OCI-M1 (cell line): Measurements from ENCODE around the gene IP6K3.

Source experiments
- DNase-seq: peaks from one replicate; lab custom pipeline; 2025; lab: John Stamatoyannopoulos, UW

IP6K3 gene

GRCh38 chr6:33777398-33778388 is 31.0 kb upstream of the IP6K3 start:
- no peak for DNase-seq

- no peak for DNase-seq
Observed at GRCh38 chr6:33776764-33777163, 30.1 kb upstream of the IP6K3 start.

DNA sequence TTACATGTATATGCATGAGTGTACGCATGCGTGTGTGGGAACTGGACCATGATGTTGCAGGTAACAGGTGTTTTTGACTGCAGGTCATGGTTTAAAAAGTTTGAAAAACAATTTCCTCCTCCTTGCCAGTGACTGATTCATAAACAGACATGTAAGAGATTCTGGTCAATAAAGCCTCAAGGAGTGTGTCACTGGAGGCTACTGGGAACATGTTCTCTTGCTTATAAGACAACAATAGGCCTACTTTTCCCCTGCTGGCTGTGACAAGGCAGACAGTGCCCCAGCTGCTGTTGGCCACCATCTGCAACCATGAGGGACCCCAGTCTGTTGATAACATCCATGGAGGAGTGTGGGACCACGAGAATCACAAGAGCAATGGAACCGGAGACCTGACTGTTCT is 29.5 kb upstream of the IP6K3 start:
- DNase-seq = no peak

GRCh38 chr6:33774774-33775173 is 28.1 kb upstream of the IP6K3 start:
- no peak for DNase-seq

- DNase-seq = no peak
Observed at GRCh38 chr6:33772902-33773472, 26.3 kb upstream of the IP6K3 start.

DNA sequence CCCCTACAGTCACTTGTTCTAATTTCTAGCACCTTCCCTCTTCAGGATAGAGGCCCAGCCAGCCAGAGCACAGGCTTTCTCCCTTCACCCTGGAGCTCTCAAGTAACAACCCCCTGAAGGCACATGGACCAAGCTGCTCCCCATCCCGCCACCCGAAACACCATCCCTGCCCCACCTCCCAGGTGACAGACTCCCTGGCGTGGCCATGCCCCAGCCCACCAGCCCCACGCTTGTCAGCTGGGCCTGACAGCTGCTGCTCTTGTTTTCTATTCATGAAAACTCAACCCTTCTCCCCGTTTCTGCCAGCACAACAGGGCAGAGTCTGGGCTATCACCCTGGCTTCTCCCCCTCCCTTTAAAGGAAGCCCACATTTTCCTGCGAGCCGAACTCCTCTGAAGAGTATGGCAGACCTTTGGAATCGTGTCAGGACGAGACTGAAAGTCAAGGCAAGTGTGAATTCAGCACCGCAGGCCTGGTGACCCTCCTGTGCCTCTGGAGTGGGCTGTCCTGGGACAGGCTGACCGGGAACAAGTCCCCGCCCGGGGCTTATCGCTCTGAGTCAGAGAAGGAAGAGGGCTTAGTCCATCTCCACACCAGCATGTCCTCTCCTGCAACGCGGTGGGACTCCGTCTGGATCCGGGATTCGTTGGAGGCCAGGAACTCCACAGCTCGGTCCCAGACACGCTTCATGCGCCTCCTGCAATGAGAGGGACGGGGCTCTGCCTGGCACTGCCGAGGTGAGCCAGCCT is 25.6 kb upstream of the IP6K3 start:
- DNase-seq = no peak

DNA sequence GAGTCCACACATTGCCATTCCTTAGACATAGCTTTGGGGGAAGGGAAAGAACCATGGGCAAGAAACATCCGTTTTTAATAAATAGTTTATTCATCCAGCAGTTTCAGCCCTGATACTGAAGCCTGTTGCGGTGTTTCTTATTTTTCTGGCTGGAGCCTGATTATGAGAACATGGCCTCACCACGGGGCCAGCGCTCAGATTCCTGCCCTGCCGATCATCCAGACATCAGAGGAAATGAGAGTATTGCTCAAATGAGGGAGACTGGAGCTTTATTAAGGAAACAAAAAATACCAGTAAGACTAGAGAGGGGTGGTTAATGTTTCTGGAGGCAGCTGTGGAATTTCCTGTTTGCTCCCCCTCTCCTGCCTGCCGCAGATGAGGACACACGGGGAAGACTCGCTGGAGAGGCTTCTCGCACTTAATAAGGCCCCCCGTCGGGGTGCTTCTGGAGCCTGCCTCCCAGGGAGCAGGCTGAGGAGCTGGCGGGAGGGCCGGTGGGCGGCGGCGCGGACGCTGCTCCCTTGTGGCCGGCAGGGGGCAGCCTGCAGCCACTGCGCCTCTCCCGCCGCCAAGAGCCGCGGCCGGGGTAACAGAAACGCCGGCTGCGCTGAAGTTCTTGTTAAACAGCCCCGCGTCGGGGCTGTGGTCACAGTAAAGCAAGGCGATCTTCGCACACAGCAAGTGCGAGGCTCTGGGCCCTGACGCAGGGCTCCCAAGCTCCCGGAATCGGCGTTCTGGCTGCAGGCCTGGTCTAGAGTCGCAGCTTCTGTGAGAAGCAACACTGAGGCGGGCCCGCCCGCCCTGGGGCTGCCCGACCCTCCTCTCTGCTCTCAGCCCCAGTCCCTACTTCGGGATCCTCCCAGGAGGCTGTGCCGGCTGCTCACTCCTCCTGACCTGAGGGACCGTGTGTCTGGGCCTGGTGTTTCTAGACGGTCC is 24.7 kb upstream of the IP6K3 start:
- DNase-seq = peak; percentile 75

GRCh38 chr6:33770833-33771145 is 24.1 kb upstream of the IP6K3 start:
- no peak for DNase-seq

- no peak for DNase-seq
Observed at GRCh38 chr6:33770124-33770832, 23.6 kb upstream of the IP6K3 start.

GRCh38 chr6:33769248-33769821 is 22.6 kb upstream of the IP6K3 start:
- DNase-seq = no peak

- DNase-seq = peak; percentile 87
Observed at GRCh38 chr6:33768644-33769120, 22.0 kb upstream of the IP6K3 start.

- DNase-seq = no peak
Observed at GRCh38 chr6:33766921-33767907, 20.5 kb upstream of the IP6K3 start.

- DNase-seq = no peak
Observed at GRCh38 chr6:33765368-33765767, 18.7 kb upstream of the IP6K3 start.

DNA sequence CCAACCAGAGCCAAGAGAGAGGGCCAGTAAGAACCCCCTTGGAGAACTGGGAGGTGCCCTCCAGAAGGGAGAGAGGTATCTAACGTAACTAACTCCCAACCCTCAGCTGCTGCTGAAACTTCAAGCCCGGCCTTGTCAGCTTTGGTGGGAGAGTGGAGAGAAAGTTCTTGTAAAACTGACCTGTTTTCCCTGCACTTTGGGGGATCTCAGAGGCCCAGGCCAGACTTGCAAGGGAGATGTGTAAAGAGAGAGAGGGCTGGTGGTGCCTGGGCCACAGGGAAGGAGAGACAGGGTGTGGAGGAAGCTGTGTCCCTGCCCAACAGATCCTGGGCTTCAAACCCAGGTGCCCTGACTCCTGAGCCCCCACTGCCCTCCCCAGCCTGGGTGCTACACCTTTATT is 17.3 kb upstream of the IP6K3 start:
- no peak for DNase-seq

DNA sequence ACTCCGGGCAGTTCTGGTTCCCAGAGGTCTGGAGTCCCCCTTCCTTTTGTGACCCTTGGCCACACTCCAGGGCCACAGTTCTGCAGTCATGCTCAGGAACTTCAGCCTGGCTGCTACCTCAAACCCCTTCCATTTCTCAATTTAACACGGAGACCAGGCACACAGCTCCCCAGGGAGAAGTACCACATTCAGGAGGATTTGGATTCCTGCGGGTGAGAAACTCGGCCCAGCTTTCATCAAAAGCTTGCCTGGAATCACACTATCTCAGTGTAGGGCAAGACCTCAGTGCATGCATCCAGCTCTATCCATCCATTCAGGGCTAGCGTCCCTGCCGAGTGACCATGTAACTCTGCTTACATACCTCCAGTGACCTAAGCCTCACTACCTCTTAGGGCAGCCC is 16.8 kb upstream of the IP6K3 start:
- DNase-seq = no peak

- DNase-seq = no peak
Observed at GRCh38 chr6:33762713-33763112, 16.0 kb upstream of the IP6K3 start.

GRCh38 chr6:33761922-33762629 is 15.4 kb upstream of the IP6K3 start:
- peak; percentile 77 for DNase-seq

- DNase-seq = no peak
Observed at GRCh38 chr6:33761581-33761921, 14.8 kb upstream of the IP6K3 start.
